ENCODE measurements around the gene CFAP57.

Gene CFAP57

GRCh38 chr1:43279666-43280065 is 107.5 kb downstream of the CFAP57 start:
- no peak overlapping the region for H4K8ac ChIP-seq (ENCODE audit: low read length)
- H2BK120ac ChIP-seq (ENCODE audit: low read depth, low read length): no peak overlapping the region
- no peak overlapping the region for H2BK15ac ChIP-seq (ENCODE audit: low read depth, poor library complexity, severe bottlenecking)
- no peak for DNase-seq
- no peaks in the 10 kb centered on the region for H3K4me1 ChIP-seq (ENCODE audit: control insufficient read depth, insufficient read depth, low read depth, low read length)
- H3K4ac ChIP-seq (ENCODE audit: low read depth in 1 of 2, low read length in 2 of 2): no peak overlapping the region
- no peak overlapping the region for H3K23ac ChIP-seq (ENCODE audit: low read length in 2 of 2)
- H4K91ac ChIP-seq (ENCODE audit: low read length): no peak overlapping the region
- H3K18ac ChIP-seq (ENCODE audit: low read depth in 1 of 2, low read length in 2 of 2): no peak overlapping the region
- H2BK5ac ChIP-seq (ENCODE audit: low read depth, low read length, poor library complexity, severe bottlenecking): no peak overlapping the region
- H3K79me1 ChIP-seq (replicated peaks; ENCODE audit: low read length, poor library complexity, severe bottlenecking): no peaks in the 10 kb centered on the region
- no peak overlapping the region for H2BK12ac ChIP-seq (ENCODE audit: low read length in 2 of 2)
- H2AFZ ChIP-seq (ENCODE audit: low read depth, low read length): no peak overlapping the region
- WGBS: 92% methylated on average over 6 of the region's 6 CpGs
- H3K14ac ChIP-seq (ENCODE audit: low read length in 2 of 2): no peak overlapping the region
- no peak overlapping the region for H3K4me3 ChIP-seq (ENCODE audit: insufficient read depth in 1 of 2, low read depth in 1 of 2, low read length in 2 of 2)
- no peak overlapping the region for H3K9ac ChIP-seq (ENCODE audit: low read length)
- no peak overlapping the region for H3K27ac ChIP-seq (ENCODE audit: low read length, poor library complexity, severe bottlenecking)
- H3K27me3 ChIP-seq (ENCODE audit: control insufficient read depth in 1 of 2, insufficient read depth in 1 of 2, low read length in 2 of 2): peaks cover 7 to 15% of the 10 kb centered on the region in 2 experiments
- no peak overlapping the region for H3K4me2 ChIP-seq (ENCODE audit: low read length, poor library complexity, severe bottlenecking)
- no peaks in the 10 kb centered on the region for H3K9me3 ChIP-seq (ENCODE audit: control insufficient read depth, low read length)
- no peak overlapping the region for H2AK5ac ChIP-seq (ENCODE audit: low read length, severe bottlenecking)
- H3K36me3 ChIP-seq (ENCODE audit: control insufficient read depth in 1 of 2, insufficient read depth in 2 of 2, low read depth in 1 of 2, low read length in 2 of 2): no peaks in the 10 kb centered on the region

DNA sequence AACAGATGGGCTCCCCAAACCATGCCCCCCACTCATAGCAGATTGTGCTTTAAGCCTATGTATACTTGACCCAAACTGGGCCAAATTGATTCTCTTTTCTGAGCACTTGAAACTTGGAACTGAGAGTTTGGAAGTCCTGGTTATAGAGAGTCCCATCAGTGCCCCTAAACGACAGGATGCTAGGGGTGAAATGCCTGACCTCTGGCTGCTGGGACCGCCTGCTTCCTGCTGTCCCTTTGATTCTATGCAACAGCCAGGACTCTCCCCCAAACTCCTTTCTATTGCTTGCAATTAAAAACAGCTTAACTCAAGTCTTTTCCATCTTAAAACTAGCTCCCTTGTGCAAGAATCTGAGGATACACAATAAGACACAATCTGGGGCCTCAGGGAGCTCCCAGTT is 108.6 kb downstream of the CFAP57 start:
- H3K36me3 ChIP-seq (ENCODE audit: control insufficient read depth in 1 of 2, insufficient read depth in 2 of 2, low read depth in 1 of 2, low read length in 2 of 2): no peaks in the 10 kb centered on the region
- no peaks in the 10 kb centered on the region for H3K79me1 ChIP-seq (replicated peaks; ENCODE audit: low read length, poor library complexity, severe bottlenecking)
- H3K4me3 ChIP-seq (ENCODE audit: insufficient read depth in 1 of 2, low read depth in 1 of 2, low read length in 2 of 2): no peak overlapping the region
- peaks cover 2% of the 10 kb centered on the region for H3K4me1 ChIP-seq (ENCODE audit: control insufficient read depth, insufficient read depth, low read depth, low read length)
- no peak for DNase-seq
- H3K27me3 ChIP-seq (ENCODE audit: control insufficient read depth in 1 of 2, insufficient read depth in 1 of 2, low read length in 2 of 2): peaks cover 10 to 17% of the 10 kb centered on the region in 2 experiments
- no peak overlapping the region for H2BK120ac ChIP-seq (ENCODE audit: low read depth, low read length)
- no peak overlapping the region for H2BK15ac ChIP-seq (ENCODE audit: low read depth, poor library complexity, severe bottlenecking)
- H3K18ac ChIP-seq (ENCODE audit: low read depth in 1 of 2, low read length in 2 of 2): no peak overlapping the region
- H2AK5ac ChIP-seq (ENCODE audit: low read length, severe bottlenecking): no peak overlapping the region
- H3K27ac ChIP-seq (ENCODE audit: low read length, poor library complexity, severe bottlenecking): no peak overlapping the region
- no peak overlapping the region for H3K4me2 ChIP-seq (ENCODE audit: low read length, poor library complexity, severe bottlenecking)
- no peak overlapping the region for H2BK5ac ChIP-seq (ENCODE audit: low read depth, low read length, poor library complexity, severe bottlenecking)
- H2AFZ ChIP-seq (ENCODE audit: low read depth, low read length): no peak overlapping the region
- H3K4ac ChIP-seq (ENCODE audit: low read depth in 1 of 2, low read length in 2 of 2): no peak overlapping the region
- H4K91ac ChIP-seq (ENCODE audit: low read length): no peak overlapping the region
- no peak overlapping the region for H3K9ac ChIP-seq (ENCODE audit: low read length)
- 37% methylated on average over 2 of the region's 2 CpGs for WGBS
- H4K8ac ChIP-seq (ENCODE audit: low read length): no peak overlapping the region
- H3K14ac ChIP-seq (ENCODE audit: low read length in 2 of 2): no peak overlapping the region
- H3K9me3 ChIP-seq (ENCODE audit: control insufficient read depth, low read length): no peaks in the 10 kb centered on the region
- H3K23ac ChIP-seq (ENCODE audit: low read length in 2 of 2): no peak overlapping the region
- no peak overlapping the region for H2BK12ac ChIP-seq (ENCODE audit: low read length in 2 of 2)

- Histone ChIP-seq H3K27ac (ENCODE audit: low read length, poor library complexity, severe bottlenecking) (no peak overlapping the region), H4K8ac (ENCODE audit: low read length) (no peak overlapping the region), H2BK5ac (ENCODE audit: low read depth, low read length, poor library complexity, severe bottlenecking) (no peak overlapping the region), H3K4ac (ENCODE audit: low read depth in 1 of 2, low read length in 2 of 2) (no peak overlapping the region), H3K27me3 (ENCODE audit: control insufficient read depth in 1 of 2, insufficient read depth in 1 of 2, low read length in 2 of 2) (peaks cover 18 to 27% of the 10 kb centered on the region in 2 experiments), H2BK12ac (ENCODE audit: low read length in 2 of 2) (no peak overlapping the region), H3K18ac (ENCODE audit: low read depth in 1 of 2, low read length in 2 of 2) (no peak overlapping the region), H3K9me3 (ENCODE audit: control insufficient read depth, low read length) (no peaks in the 10 kb centered on the region), H4K91ac (ENCODE audit: low read length) (no peak overlapping the region), H3K79me1 (replicated peaks; ENCODE audit: low read length, poor library complexity, severe bottlenecking) (no peaks in the 10 kb centered on the region), H3K9ac (ENCODE audit: low read length) (no peak overlapping the region), H3K4me1 (ENCODE audit: control insufficient read depth, insufficient read depth, low read depth, low read length) (peaks cover 2% of the 10 kb centered on the region), H3K4me2 (ENCODE audit: low read length, poor library complexity, severe bottlenecking) (no peak overlapping the region), H2BK120ac (ENCODE audit: low read depth, low read length) (no peak overlapping the region), H3K4me3 (ENCODE audit: insufficient read depth in 1 of 2, low read depth in 1 of 2, low read length in 2 of 2) (no peak overlapping the region), H2BK15ac (ENCODE audit: low read depth, poor library complexity, severe bottlenecking) (no peak overlapping the region), H3K23ac (ENCODE audit: low read length in 2 of 2) (no peak overlapping the region), H3K36me3 (ENCODE audit: control insufficient read depth in 1 of 2, insufficient read depth in 2 of 2, low read depth in 1 of 2, low read length in 2 of 2) (no peaks in the 10 kb centered on the region), H3K14ac (ENCODE audit: low read length in 2 of 2) (no peak overlapping the region), H2AFZ (ENCODE audit: low read depth, low read length) (no peak overlapping the region), H2AK5ac (ENCODE audit: low read length, severe bottlenecking) (no peak overlapping the region)
- 90% methylated on average over 15 of the region's 15 CpGs for WGBS
- DNase-seq: no peak
Observed at GRCh38 chr1:43282220-43283195, 110.4 kb downstream of the CFAP57 start.

GRCh38 chr1:43284065-43284464 is 111.9 kb downstream of the CFAP57 start:
- Histone ChIP-seq H3K9ac (ENCODE audit: low read length) (no peak overlapping the region), H3K4me1 (ENCODE audit: control insufficient read depth, insufficient read depth, low read depth, low read length) (peaks cover 2% of the 10 kb centered on the region), H3K23ac (ENCODE audit: low read length in 2 of 2) (no peak overlapping the region), H3K27ac (ENCODE audit: low read length, poor library complexity, severe bottlenecking) (no peak overlapping the region), H4K91ac (ENCODE audit: low read length) (no peak overlapping the region), H3K18ac (ENCODE audit: low read depth in 1 of 2, low read length in 2 of 2) (no peak overlapping the region), H2BK5ac (ENCODE audit: low read depth, low read length, poor library complexity, severe bottlenecking) (no peak overlapping the region), H3K4me3 (ENCODE audit: insufficient read depth in 1 of 2, low read depth in 1 of 2, low read length in 2 of 2) (no peak overlapping the region), H2AFZ (ENCODE audit: low read depth, low read length) (no peak overlapping the region), H3K9me3 (ENCODE audit: control insufficient read depth, low read length) (no peaks in the 10 kb centered on the region), H3K27me3 (ENCODE audit: control insufficient read depth in 1 of 2, insufficient read depth in 1 of 2, low read length in 2 of 2) (peaks cover 26 to 32% of the 10 kb centered on the region in 2 experiments), H4K8ac (ENCODE audit: low read length) (no peak overlapping the region), H2BK12ac (ENCODE audit: low read length in 2 of 2) (no peak overlapping the region), H3K36me3 (ENCODE audit: control insufficient read depth in 1 of 2, insufficient read depth in 2 of 2, low read depth in 1 of 2, low read length in 2 of 2) (no peaks in the 10 kb centered on the region), H2BK120ac (ENCODE audit: low read depth, low read length) (no peak overlapping the region), H3K79me1 (replicated peaks; ENCODE audit: low read length, poor library complexity, severe bottlenecking) (no peaks in the 10 kb centered on the region), H3K14ac (ENCODE audit: low read length in 2 of 2) (no peak overlapping the region), H2AK5ac (ENCODE audit: low read length, severe bottlenecking) (no peak overlapping the region), H2BK15ac (ENCODE audit: low read depth, poor library complexity, severe bottlenecking) (no peak overlapping the region), H3K4me2 (ENCODE audit: low read length, poor library complexity, severe bottlenecking) (no peak overlapping the region), H3K4ac (ENCODE audit: low read depth in 1 of 2, low read length in 2 of 2) (no peak overlapping the region)
- DNase-seq: no peak
- whole genome bisulfite sequencing: 77% methylated on average over 2 of the region's 3 CpGs
